HCT116 (cell line): ENCODE data around the gene UBA52. TPM values are rescaled to one million over a fixed set of nuclear protein-coding genes. Genes with fewer than 3 reads are reported as not detected.

ENCODE experiments used
- ATAC-seq: fragments of 200-7000 bp; cut with Tn5 transposase; 2 replicates; pipeline ENCODE4 v1.9.1; 2020; ENCODE audit warnings: mild to moderate bottlenecking, moderate library complexity
- BruUV-seq: library from RNA; stranded (reverse); fragments of 400-500 nt; replicated peaks from 2 replicates; lab custom pipeline; 2021; lab: Mats Ljungman, UMichigan
- CTCF ChIA-PET: fragments of 300-600 bp; sonication (Branson Sonifier 250); formaldehyde crosslinking; loops from one replicate; lab custom pipeline; 2021; ENCODE audit warnings: antibody characterized with exemption; lab: Charles Lee
- POLR2A ChIA-PET: fragments of 300-600, 350-600 bp; sonication (Branson Sonifier 250); formaldehyde crosslinking; loops from one replicate; lab custom pipeline; 2021; ENCODE audit warnings: antibody characterized with exemption; lab: Charles Lee
- RAD21 ChIA-PET, 2 experiments: fragments of 300-600 bp; sonication (Branson Sonifier 250); formaldehyde crosslinking; loops; one replicate each; lab custom pipeline; 2023; ENCODE audit warnings: low total read pairs in 2 of 2; ENCODE audit not compliant: uncharacterized antibody in 2 of 2, unreplicated experiment in 2 of 2, low non-redundant PET in 1 of 2; lab: Charles Lee
- DNase-seq: peaks from one replicate; pipeline ENCODE4 v3.0.0-alpha.2; 2010; ENCODE audit warnings: low read depth, low spot score
- H2AFZ ChIP-seq: fragments of 200-600 bp; shearing (Covaris generic), sonication (generic); 2 replicates; pipeline ENCODE4 v1.6.1; 2017; ENCODE audit warnings: low read depth, mixed run types, mixed read lengths, antibody characterized with exemption, low read length; ENCODE audit not compliant: poor library complexity, severe bottlenecking
- H3K27ac ChIP-seq: 2 replicates; pipeline ENCODE4 v1.5.1; 2012; ENCODE audit warnings: low read depth, low read length
- H3K27me3 ChIP-seq: fragments of 200-600 bp; sonication (generic); 2 replicates; pipeline ENCODE4 v1.6.1; 2016; ENCODE audit warnings: mixed run types, low read length, mixed read lengths; ENCODE audit not compliant: insufficient read depth
- H3K36me3 ChIP-seq, 2 experiments: fragments of 200-500 bp in 1 of 2; fragments of 200-600 bp in 1 of 2; sonication (Bioruptor generic) in 1 of 2; sonication (generic) in 1 of 2; 2 replicates each; pipeline versions ENCODE4 v1.5.1 to v1.6.1; 2014 to 2016; ENCODE audit warnings: low read length in 2 of 2, inconsistent platforms in 1 of 2, mixed read lengths in 1 of 2, mixed run types in 1 of 2; ENCODE audit not compliant: insufficient read depth in 2 of 2, control insufficient read depth in 1 of 2
- H3K4me1 ChIP-seq, 2 experiments: fragments of 200-600 bp in 1 of 2; sonication (generic) in 1 of 2; 2 replicates each; pipeline versions ENCODE4 v1.5.1 to v1.6.1; 2012 to 2017; ENCODE audit warnings: low read length in 2 of 2, inconsistent platforms in 1 of 2, mild to moderate bottlenecking in 1 of 2, mixed read lengths in 1 of 2, mixed run types in 1 of 2, moderate library complexity in 1 of 2; ENCODE audit not compliant: insufficient read depth in 2 of 2, control insufficient read depth in 1 of 2
- H3K4me2 ChIP-seq: fragments of 200-600 bp; sonication (generic); 2 replicates; pipeline ENCODE4 v1.6.1; 2017; ENCODE audit warnings: mixed run types, low read length, mixed read lengths
- H3K4me3 ChIP-seq, 2 experiments: fragments of 200-600 bp in 1 of 2; sonication (generic) in 1 of 2; replicated peaks in 1 of 2; 2 replicates each; pipeline ENCODE4 v1.5.1; 2011 to 2016; ENCODE audit warnings: low read length in 2 of 2, control low read depth in 1 of 2, low read depth in 1 of 2, mild to moderate bottlenecking in 1 of 2, mixed read lengths in 1 of 2, mixed run types in 1 of 2
- H3K79me2 ChIP-seq: fragments of 200-600 bp; sonication (generic); 2 replicates; pipeline ENCODE4 v1.6.1; 2017; ENCODE audit warnings: mild to moderate bottlenecking, mixed run types, low read length, moderate library complexity, mixed read lengths; ENCODE audit not compliant: insufficient read depth
- H3K9ac ChIP-seq: fragments of 200-600 bp; sonication (generic); 2 replicates; pipeline ENCODE4 v1.6.1; 2016; ENCODE audit warnings: low read length, mixed read lengths
- H3K9me2 ChIP-seq: fragments of 200-600 bp; sonication (generic), shearing (Covaris generic); 2 replicates; pipeline ENCODE4 v1.6.1; 2017; ENCODE audit warnings: mixed run types, mild to moderate bottlenecking, moderate library complexity; ENCODE audit not compliant: insufficient read depth
- H3K9me3 ChIP-seq, 2 experiments: fragments of 200-500 bp in 1 of 2; fragments of 200-600 bp in 1 of 2; sonication (Bioruptor generic) in 1 of 2; sonication (generic) in 1 of 2; 2 replicates each; pipeline ENCODE4 v1.6.1; 2014 to 2017; ENCODE audit warnings: low read length in 2 of 2, mixed read lengths in 2 of 2, inconsistent platforms in 1 of 2, low read depth in 1 of 2, mild to moderate bottlenecking in 1 of 2, mixed run types in 1 of 2, moderate library complexity in 1 of 2; ENCODE audit not compliant: control insufficient read depth in 1 of 2, insufficient read depth in 1 of 2
- H4K20me1 ChIP-seq: fragments of 200-600 bp; sonication (generic), shearing (Covaris generic); 2 replicates; pipeline ENCODE4 v1.6.1; 2017; ENCODE audit warnings: mixed run types, mild to moderate bottlenecking, moderate library complexity; ENCODE audit not compliant: insufficient read depth
- ATF3 ChIP-seq: IDR thresholded peaks from 2 replicates; pipeline ENCODE4 v1.6.1; 2012
- ELF1 ChIP-seq: IDR thresholded peaks from 2 replicates; pipeline ENCODE4 v1.6.1; 2012; ENCODE audit warnings: low read depth, borderline replicate concordance
- EZH2phosphoT487 ChIP-seq: fragments of 200-600 bp; IDR thresholded peaks from 2 replicates; pipeline ENCODE4 v1.6.1; 2018; ENCODE audit warnings: antibody characterized with exemption, borderline replicate concordance
- FOSL1 ChIP-seq: IDR thresholded peaks from 2 replicates; pipeline ENCODE4 v1.6.1; 2012; ENCODE audit warnings: low read depth
- JUND ChIP-seq: IDR thresholded peaks from 2 replicates; pipeline ENCODE4 v1.6.1; 2012
- POLR2AphosphoS5 ChIP-seq: IDR thresholded peaks from 2 replicates; pipeline ENCODE4 v1.6.1; 2011; ENCODE audit warnings: mild to moderate bottlenecking, low read depth, low read length, moderate library complexity
- REST ChIP-seq: IDR thresholded peaks from 2 replicates; pipeline ENCODE4 v1.6.1; 2012; ENCODE audit warnings: low read depth
- SIN3A ChIP-seq: IDR thresholded peaks from 2 replicates; pipeline ENCODE4 v1.6.1; 2012; ENCODE audit warnings: low read depth
- SP1 ChIP-seq: IDR thresholded peaks from 2 replicates; pipeline ENCODE4 v1.6.1; 2012; ENCODE audit warnings: low read depth
- TCF7L2 ChIP-seq: IDR thresholded peaks from 2 replicates; pipeline ENCODE4 v1.7.0; 2011; ENCODE audit warnings: borderline replicate concordance, inconsistent platforms; ENCODE audit not compliant: insufficient read depth, insufficient read length; ENCODE audit errors: extremely low read depth
- YY1 ChIP-seq: IDR thresholded peaks from 2 replicates; pipeline ENCODE4 v1.6.1; 2011; ENCODE audit warnings: low read length, low read depth, moderate library complexity, mild to moderate bottlenecking; ENCODE audit not compliant: insufficient replicate concordance; ENCODE audit errors: extremely low read depth
- ZBTB33 ChIP-seq: IDR thresholded peaks from 2 replicates; pipeline ENCODE4 v1.6.1; 2011; ENCODE audit warnings: mild to moderate bottlenecking, low read length, moderate library complexity; ENCODE audit not compliant: insufficient replicate concordance; ENCODE audit errors: extremely low read depth
- ZNF274 ChIP-seq: fragments of 200-500 bp; sonication (Bioruptor generic); IDR thresholded peaks from 2 replicates; pipeline ENCODE4 v1.6.1; 2014; ENCODE audit warnings: mild to moderate bottlenecking, low read depth, low read length, inconsistent platforms
- intact Hi-C: fragments of 100-400 bp; cut with micrococcal nuclease; formaldehyde crosslinking; loops from 2 replicates; pipeline ENCODE4 v1.10.0; 2022
- total RNA-seq: library from RNA; stranded (reverse); gene quantifications from one replicate; pipeline ENCODE4 v1.2.1, GENCODE V29; 2021; ENCODE audit not compliant: unreplicated experiment

UBA52 gene
- total RNA-seq, 1 experiment from 2014 or later: 1,743 TPM

- peaks cover 16% of the 10 kb centered on the region; the same call in 1 of the 2 replicates for H4K20me1 ChIP-seq
- peaks cover 26 to 53% of the 10 kb centered on the region in 2 experiments for H3K36me3 ChIP-seq
- no peaks in the 10 kb centered on the region for H3K9me3 ChIP-seq
- H2AFZ ChIP-seq: no peak overlapping the region
- CTCF ChIA-PET: interaction anchor here (0.8 kb wide), 1 partner anchor 12 kb away, joined by 3 read pairs; no protein-coding TSS in a partner anchor
- H3K4me2 ChIP-seq: no peak overlapping the region
- no peak overlapping the region for H3K9ac ChIP-seq
- intact Hi-C loops: no loop called here
- no peak for ATAC-seq
- peaks cover 31% of the 10 kb centered on the region for H3K79me2 ChIP-seq
- POLR2A ChIA-PET: interaction anchor here (1.0 kb wide), 1 partner anchor 12 kb away, joined by 4 read pairs; no protein-coding TSS in a partner anchor
- no peak for TF ChIP-seq JUND
- no peaks in the 10 kb centered on the region for H3K27me3 ChIP-seq
- H3K9me2 ChIP-seq: no peaks in the 10 kb centered on the region
- H3K4me3 ChIP-seq: no peak overlapping the region
- H3K27ac ChIP-seq: no peak overlapping the region
- peaks cover 4 to 12% of the 10 kb centered on the region in 2 experiments; a peak in 3 of 4 replicates for H3K4me1 ChIP-seq
- no TSS peak for BruUV-seq
- RAD21 ChIA-PET: no interaction called here
- DNase-seq: no peak
Observed at GRCh38 chr19:18577365-18577914, 5.8 kb downstream of the UBA52 start.

GRCh38 chr19:18580311-18580710 is 8.7 kb downstream of the UBA52 start:
- Histone ChIP-seq H3K27ac (no peak overlapping the region), H3K4me2 (no peak overlapping the region), H3K9ac (no peak overlapping the region), H3K4me3 (no peak overlapping the region), H3K79me2 (peaks cover 3% of the 10 kb centered on the region; the same call in 1 of the 2 replicates), H3K9me2 (no peaks in the 10 kb centered on the region), H3K9me3 (no peaks in the 10 kb centered on the region), H3K4me1 (no peaks in the 10 kb centered on the region), H3K27me3 (no peaks in the 10 kb centered on the region), H2AFZ (no peak overlapping the region), H3K36me3 (peaks cover 11 to 25% of the 10 kb centered on the region in 2 experiments; a peak in 3 of 4 replicates), H4K20me1 (peaks cover 6% of the 10 kb centered on the region; the same call in 1 of the 2 replicates)
- POLR2A ChIA-PET: interaction anchor here (1.3 to 1.7 kb wide), 3 partner anchors 9 to 23 kb away, joined by 3 to 4 read pairs (median 4); partner anchors contain the start of genes KXD1 and UBA52
- no TSS peak for BruUV-seq
- CTCF ChIA-PET: interaction anchor here (1.6 kb wide), 1 partner anchor 9 kb away, joined by 11 read pairs; the partner anchor contains the start of gene REX1BD
- DNase-seq (no peak), ATAC-seq (no peak)
- RAD21 ChIA-PET: no interaction called here
- intact Hi-C loops: no loop called here
- TF ChIP-seq YY1 (no peak), ATF3 (no peak), REST (no peak), POLR2AphosphoS5 (no peak), ZNF274 (no peak), EZH2phosphoT487 (no peak), JUND (no peak), ZBTB33 (no peak), SP1 (no peak), FOSL1 (no peak), ELF1 (no peak), TCF7L2 (no peak), SIN3A (no peak)
